Hematopoietic multipotent progenitor cell treated with erythropoietin and hydrocortisone succinate and interleukin-3 and kit ligand, for 6 days (in vitro differentiated cells): ENCODE results near the gene MYL5.

ENCODE experiments used
- DNase-seq: peaks from one replicate; pipeline ENCODE4 v3.0.0-alpha.2; 2015

Gene MYL5

DNA sequence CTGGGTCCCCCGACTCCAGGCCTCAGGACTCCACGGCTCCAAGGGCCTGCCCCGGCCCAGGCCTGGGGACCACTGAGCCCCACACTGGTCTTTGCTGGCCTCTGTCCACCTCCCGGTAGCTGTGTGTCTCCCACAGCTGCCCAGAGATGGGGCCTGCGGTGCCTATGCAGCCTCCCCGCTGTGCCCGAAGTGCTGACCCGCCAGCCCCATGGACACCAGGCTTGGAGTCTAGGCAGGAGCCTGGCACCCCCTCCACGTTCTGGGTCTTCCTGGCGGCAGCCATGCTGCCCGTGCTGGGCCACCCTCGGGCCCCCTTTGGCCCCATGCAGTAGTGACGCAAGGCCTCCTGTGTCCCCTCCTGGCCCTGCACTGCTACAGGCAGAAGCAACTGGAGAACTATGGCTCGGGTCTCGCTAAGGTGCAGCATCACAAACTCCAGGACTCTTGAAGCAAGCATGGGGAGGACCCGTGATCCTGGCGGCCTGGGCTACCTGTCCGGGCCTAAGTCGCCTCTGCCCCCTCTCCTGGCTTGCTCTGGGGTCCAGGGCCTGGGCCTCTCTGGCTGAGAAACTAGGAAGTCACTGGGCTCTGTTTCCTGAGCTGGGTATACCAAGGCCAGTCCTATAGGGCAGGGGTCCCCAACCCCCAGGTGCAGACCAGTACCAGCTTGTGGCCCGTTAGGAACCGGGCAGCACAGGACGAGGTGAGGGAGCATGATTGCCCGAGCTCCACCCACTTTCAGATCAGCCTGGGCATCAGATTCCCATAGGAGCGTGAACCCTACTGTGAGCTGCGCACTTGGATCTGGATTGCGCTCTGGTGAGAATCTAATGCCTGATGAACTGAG, 917 bp downstream of the MYL5 start:
- DNase-seq, result peak; percentile 43

- no peak for DNase-seq
Observed at GRCh38 chr4:675980-676870, 1.9 kb downstream of the MYL5 start.

DNA sequence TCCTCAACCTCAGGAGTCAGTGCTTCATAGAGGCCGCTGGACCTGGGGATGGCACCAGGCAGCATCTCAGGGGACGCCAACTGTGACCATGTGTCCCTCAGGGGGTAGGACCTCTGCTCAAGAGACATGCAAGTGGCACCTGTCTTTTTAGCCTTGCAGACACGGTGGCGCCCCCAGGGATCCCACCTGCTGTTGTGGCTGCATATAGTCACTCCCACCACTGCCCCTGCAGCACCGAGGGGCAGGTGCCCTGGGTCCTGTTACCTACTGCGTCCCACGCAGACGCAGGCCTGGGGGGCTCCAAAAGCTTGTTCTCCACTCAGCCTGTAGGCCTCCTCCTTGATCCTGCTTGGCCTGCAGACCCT, 2.5 kb downstream of the MYL5 start:
- DNase-seq, result no peak

DNA sequence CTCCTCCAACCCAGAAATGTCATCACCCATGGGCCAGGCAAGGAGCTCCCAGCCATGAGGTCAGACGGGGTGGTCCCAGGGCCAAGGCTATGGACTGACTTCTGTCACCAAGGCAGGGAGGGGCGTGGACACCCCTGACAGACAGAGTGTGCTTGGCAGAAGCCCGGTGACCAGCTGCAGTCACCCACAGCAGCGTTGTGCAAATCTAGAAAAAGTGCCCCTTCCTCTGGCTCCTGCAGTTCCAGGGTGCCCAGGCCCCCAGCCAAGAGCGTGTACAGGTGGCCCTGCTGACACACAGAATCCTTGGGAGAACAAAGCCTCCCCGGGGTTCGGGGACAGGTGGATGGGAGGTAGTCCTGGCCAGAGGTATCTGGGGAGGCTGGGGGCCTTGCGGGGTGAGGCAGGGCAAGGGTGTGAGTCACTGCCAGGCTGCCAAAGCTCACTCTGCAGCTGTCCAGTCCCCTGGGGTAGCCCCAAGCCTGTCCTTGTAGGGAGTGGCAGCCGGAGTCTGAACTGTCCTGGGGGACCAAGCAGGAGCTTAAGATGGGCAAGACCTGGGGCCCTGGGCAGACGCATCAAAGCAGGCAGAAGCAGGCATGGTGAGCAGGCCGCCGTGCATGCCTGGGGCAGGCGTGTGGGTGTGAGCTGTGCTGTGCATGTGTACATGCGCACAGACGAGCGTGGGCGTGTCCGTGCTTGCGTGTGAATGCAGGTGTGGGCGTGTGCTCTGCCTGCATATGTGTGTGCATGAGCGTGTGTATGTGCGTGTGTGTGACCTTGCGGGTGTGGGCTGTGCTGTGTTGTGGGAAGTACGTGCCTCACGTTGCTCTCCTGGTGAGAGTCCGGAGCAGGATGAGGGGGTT, 3.3 kb downstream of the MYL5 start:
- no peak for DNase-seq

- DNase-seq, result no peak
Observed at GRCh38 chr4:678331-679103, 4.2 kb downstream of the MYL5 start.

- DNase-seq, result no peak
Observed at GRCh38 chr4:679104-679481, 4.8 kb downstream of the MYL5 start.

DNA sequence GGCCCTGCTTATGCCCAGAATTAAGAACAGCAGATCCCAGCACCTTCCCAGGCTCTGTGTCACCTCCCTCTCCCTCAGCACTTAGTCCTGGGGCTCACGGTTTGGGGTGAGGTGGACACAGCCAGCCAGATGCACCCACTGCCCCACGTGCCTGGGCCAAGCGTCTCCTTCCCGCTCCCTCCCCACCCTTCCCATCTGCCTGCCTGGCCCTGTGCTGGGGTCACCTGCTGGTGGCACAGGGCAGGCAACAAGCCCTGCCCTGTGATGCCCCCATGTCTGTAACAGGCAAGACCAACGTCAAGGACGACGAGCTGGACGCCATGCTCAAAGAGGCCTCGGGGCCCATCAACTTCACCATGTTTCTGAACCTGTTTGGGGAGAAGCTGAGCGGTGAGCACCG, 5.3 kb downstream of the MYL5 start:
- no peak for DNase-seq

DNA sequence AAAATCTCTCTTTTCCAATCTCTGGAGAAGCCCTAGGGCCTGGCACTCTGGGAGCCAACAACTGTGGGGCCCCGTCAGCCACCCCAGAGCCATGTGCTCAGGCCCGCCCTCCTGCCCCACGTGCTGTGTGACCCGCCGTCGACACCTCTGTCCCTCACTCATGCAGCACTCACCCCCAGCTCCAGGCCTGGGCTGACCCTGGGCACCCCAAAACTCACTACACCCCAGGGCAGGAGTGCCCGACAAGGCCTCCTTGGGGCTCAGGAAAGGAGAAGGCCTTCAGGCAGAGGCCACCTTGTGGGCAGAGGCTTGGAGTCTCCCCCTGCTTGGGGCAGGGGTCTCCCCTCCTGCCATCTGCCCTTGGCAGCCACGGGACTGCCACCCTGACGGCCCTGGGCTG, 5.7 kb downstream of the MYL5 start:
- no peak for DNase-seq

DNA sequence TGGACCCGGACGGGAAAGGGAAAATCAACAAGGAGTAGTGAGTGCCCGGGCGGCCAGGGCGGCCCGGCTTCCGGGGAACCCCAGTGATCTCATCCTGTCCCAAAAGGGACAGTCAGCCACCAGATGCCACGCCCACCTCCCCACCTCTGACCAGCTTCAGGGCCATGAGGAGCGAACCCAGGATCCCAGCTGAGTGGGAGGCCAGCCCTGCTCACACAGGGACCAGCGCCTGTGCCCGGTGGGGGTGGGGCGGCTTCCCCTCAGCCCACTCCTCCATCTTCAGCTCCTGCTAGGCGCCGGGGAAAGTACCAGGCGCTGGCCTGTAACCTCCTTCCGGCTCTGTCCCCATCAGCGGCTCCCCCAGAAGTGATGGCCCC, 6.2 kb downstream of the MYL5 start:
- DNase-seq, result no peak

DNA sequence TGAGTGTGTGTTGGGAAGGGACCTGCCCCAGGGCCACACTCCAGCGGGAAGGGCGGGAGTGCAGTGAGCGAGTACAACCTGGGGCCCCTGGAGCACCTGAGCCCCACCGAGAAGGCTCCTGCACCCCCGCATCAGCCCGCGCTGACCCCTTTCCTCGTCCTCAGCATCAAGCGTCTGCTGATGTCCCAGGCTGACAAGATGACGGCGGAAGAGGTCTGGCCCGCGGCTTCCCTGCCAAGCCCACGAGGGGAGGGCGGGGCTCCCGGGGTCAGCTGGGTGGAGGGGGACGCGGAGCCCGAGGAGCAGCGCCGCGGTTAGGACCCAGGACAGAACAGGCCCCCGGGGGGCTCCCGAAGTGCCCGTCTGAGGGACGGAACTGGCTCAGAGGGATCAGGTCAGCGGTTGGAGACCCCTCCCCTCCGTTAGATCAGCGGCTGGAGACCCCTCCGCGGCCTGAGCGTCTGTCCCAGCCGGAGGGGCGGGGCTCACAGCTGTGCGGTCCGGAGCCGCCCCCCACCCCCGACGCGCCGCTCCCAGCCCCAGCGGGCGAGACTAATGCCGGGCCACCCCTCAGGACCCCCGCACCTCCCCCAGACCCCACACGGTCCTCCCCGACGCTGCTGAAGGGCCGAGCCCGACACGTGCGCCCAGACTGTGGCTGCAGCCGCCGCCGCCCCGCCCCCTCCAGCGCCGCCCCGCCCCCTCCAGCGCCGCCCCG, 6.7 kb downstream of the MYL5 start:
- peak; percentile 88 for DNase-seq

GRCh38 chr4:681736-682451, 7.6 kb downstream of the MYL5 start:
- no peak for DNase-seq

- no peak for DNase-seq
Observed at GRCh38 chr4:682490-683172, 8.3 kb downstream of the MYL5 start.

DNA sequence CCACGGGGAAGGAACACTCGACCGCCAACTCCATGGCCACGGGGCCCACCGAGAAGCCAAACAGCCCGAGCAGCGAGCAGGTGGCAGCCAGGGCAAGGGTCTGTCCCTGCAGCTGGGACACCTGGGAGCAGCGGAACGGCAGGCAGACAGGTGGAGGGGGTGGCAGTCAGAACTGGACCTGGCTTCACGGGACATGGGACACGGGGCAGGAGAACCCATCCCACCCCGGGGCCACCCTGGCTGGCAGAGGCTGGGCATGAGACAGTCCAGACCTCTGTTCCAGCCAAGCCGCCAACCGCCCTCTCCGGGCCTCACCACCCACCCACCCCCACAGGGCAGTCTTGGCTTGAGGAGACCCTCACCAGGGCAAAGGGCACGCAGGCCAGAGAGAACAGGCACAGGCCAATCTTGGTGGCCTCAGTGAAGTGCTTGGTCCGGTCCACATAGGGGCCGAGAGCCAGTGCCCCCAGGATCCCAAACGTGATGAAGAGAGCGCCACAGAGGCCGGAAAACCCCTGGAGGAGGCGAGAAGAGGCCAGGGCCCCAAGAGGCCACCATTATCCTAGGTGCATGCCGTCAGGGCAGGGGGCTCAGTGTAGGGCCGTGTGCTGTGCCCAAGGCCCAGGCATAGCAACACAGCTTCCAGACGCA, 9.0 kb downstream of the MYL5 start:
- no peak for DNase-seq

DNA sequence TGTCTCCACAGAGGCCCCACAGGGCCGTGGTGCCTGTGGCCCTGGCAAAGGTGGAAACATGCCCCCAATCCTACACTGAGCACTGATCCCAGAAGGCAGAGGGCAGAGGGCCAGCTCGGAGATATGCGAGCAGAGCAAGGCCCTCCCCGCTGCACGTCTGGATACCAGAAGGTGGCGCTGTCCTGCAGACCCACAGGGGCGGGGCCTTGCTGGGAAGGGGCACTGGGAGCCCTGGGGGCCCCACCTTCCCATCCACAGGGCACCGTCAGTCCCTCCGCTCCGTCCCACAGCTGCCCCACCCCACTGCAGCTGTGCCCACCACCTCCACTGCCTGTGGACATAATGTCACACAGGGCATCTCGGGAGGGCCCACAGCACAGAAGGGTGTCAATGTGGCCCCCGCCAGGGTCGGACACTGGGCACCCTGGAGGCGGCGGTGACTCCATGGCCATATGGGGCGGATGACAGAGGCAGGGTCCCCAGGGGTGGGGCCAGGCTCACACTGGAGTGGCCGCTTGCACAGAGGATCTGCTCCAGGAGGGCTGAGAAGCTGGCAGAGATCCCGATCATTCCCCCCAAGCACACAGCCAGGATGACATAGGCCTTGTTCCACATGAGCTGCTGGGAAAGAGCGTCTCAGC, 9.8 kb downstream of the MYL5 start:
- peak; percentile 86 for DNase-seq

GRCh38 chr4:684623-685327, 10.4 kb downstream of the MYL5 start:
- DNase-seq, result peak; percentile 2

GRCh38 chr4:685679-686412, 11.5 kb downstream of the MYL5 start:
- no peak for DNase-seq

- DNase-seq, result no peak
Observed at GRCh38 chr4:686413-687040, 12.2 kb downstream of the MYL5 start.
